Measurements from ENCODE around the gene BICDL1. TPM values are rescaled to one million over a fixed set of nuclear protein-coding genes. Genes with fewer than 3 reads are reported as not detected.
"Not testable (repeated sequence)": the region's sequence is repeated elsewhere in the genome, so short reads cannot be mapped to it uniquely, and the experiment has no call there.

The BICDL1 gene
- total RNA-seq, 4 donors from 2014 or later, result 9.1 to 17.3 (median 12.0) TPM

DNA sequence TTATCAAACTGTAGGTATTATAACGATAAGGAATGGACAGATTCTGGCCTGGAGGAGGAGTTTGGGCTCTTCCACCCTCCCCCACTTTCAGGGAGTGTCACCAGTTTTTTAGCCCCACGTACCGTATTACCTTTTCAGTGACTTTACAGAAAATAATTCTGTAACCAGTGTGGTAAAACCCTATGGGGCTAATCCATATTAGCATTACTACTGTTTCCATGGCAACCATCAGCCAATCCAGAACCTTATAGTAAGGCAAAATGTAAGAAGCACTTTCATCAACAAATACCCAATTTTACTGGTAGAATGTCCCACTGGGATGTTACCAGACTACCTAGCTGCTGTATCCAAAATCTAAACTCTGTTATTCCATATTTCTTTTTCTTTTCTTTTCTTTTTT is 50.7 kb downstream of the BICDL1 start:
- no peak for DNase-seq
- Histone ChIP-seq H3K27ac (no peak overlapping the region), H3K4me1 (no peaks in the 10 kb centered on the region), H3K9me3 (no peaks in the 10 kb centered on the region), H3K36me3 (no peaks in the 10 kb centered on the region), H3K4me3 (no peak overlapping the region), H3K27me3 (no peaks in the 10 kb centered on the region)
- TF ChIP-seq POLR2A (IDR thresholded peaks at IDR 0.05), result no peak
- TF ChIP-seq, protein P1, sequence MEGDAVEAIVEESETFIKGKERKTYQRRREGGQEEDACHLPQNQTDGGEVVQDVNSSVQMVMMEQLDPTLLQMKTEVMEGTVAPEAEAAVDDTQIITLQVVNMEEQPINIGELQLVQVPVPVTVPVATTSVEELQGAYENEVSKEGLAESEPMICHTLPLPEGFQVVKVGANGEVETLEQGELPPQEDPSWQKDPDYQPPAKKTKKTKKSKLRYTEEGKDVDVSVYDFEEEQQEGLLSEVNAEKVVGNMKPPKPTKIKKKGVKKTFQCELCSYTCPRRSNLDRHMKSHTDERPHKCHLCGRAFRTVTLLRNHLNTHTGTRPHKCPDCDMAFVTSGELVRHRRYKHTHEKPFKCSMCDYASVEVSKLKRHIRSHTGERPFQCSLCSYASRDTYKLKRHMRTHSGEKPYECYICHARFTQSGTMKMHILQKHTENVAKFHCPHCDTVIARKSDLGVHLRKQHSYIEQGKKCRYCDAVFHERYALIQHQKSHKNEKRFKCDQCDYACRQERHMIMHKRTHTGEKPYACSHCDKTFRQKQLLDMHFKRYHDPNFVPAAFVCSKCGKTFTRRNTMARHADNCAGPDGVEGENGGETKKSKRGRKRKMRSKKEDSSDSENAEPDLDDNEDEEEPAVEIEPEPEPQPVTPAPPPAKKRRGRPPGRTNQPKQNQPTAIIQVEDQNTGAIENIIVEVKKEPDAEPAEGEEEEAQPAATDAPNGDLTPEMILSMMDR (IDR thresholded peaks at IDR 0.05), result no peak

DNA sequence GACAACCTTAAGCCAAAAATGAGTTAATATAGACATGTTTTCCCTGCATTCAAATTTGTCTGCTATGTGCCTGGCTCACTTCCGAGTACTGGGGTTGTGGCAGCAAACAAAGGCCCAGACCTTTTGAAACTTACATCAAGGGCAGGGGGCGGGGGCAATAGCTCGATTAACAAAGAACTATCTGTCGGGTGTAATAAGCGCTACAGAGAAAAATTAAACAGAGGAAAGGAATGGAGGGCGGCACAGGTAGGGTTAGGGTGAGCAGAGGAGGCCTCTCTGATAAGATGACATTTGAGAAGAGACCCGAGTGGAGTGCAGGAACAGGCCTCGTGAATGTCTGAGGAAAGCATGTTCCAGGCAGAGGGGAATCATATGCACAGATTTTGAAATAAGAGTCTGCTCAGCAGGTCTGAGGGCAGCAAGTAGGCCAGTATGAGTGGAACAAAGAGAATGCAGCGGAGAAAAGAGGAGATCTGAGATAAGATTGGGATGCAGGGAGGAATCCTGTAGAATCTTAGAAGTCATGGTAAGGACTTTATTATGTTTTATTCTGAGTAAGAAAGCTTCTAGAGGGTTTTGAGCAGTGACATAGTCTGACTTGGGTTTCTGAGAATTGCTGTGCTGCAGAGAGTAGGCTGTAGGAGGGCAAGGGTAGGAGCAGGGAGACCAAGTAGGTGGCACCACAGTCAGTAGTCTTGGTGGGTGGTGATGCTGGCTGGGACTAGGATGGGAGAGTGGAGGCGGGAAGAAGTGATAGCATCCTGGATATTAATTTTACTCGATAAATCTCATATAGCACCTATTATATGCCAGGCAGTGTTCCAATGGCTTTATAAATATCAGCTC is 52.6 kb downstream of the BICDL1 start:
- Histone ChIP-seq H3K4me3 (no peak overlapping the region), H3K27me3 (no peaks in the 10 kb centered on the region), H3K36me3 (no peaks in the 10 kb centered on the region), H3K4me1 (no peaks in the 10 kb centered on the region), H3K27ac (no peak overlapping the region), H3K9me3 (no peaks in the 10 kb centered on the region)
- TF ChIP-seq POLR2A (IDR thresholded peaks at IDR 0.05), result no peak
- TF ChIP-seq, protein P1 (IDR thresholded peaks at IDR 0.05), result no peak
- peak in 1 of 3 donors; percentile 37 for DNase-seq

DNA sequence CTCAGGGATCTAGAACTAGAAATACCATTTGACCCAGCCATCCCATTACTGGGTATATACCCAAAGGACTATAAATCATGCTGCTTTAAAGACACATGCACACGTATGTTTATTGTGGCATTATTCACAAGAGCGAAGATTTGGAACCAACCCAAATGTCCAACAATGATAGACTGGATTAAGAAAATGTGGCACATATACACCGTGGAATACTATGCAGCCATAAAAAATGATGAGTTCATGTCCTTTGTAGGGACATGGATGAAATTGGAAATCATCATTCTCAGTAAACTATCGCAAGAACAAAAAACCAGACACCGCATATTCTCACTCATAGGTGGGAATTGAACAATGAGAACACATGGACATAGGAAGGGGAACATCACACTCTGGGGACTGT is 56.3 kb downstream of the BICDL1 start:
- not testable (repeated sequence) for DNase-seq, H3K27ac ChIP-seq

GRCh38 chr12:120047072-120047471 is 58.0 kb downstream of the BICDL1 start:
- Histone ChIP-seq H3K27me3 (no peaks in the 10 kb centered on the region), H3K4me1 (no peaks in the 10 kb centered on the region), H3K36me3 (no peaks in the 10 kb centered on the region), H3K4me3 (no peak overlapping the region), H3K27ac (no peak overlapping the region), H3K9me3 (no peaks in the 10 kb centered on the region)
- TF ChIP-seq, protein P1 (IDR thresholded peaks at IDR 0.05), result no peak
- TF ChIP-seq POLR2A (IDR thresholded peaks at IDR 0.05), result no peak
- no peak for DNase-seq

More for the DNA sequence above, 56.3 kb downstream of the BICDL1 start:
- H3K4me1 ChIP-seq, H3K9me3 ChIP-seq, H3K27me3 ChIP-seq, H3K4me3 ChIP-seq, H3K36me3 ChIP-seq: not testable (repeated sequence)

GRCh38 chr12:120048263-120048662 is 59.2 kb downstream of the BICDL1 start:
- TF ChIP-seq, protein P1 (IDR thresholded peaks at IDR 0.05), result no peak
- TF ChIP-seq POLR2A (IDR thresholded peaks at IDR 0.05), result no peak
- Histone ChIP-seq H3K27me3 (no peaks in the 10 kb centered on the region), H3K27ac (no peak overlapping the region), H3K36me3 (no peaks in the 10 kb centered on the region), H3K9me3 (no peaks in the 10 kb centered on the region), H3K4me1 (no peaks in the 10 kb centered on the region), H3K4me3 (no peak overlapping the region)
- DNase-seq, result no peak

- no peak for DNase-seq
- no peaks in the 10 kb centered on the region for H3K36me3 ChIP-seq
- H3K4me3 ChIP-seq, result no peak overlapping the region
- no peaks in the 10 kb centered on the region for H3K27me3 ChIP-seq
- H3K9me3 ChIP-seq, result no peaks in the 10 kb centered on the region
- H3K27ac ChIP-seq, result no peak overlapping the region
- H3K4me1 ChIP-seq, result no peaks in the 10 kb centered on the region
- TF ChIP-seq POLR2A (IDR thresholded peaks at IDR 0.05), result no peak
- TF ChIP-seq, protein P1 (IDR thresholded peaks at IDR 0.05), result no peak
Measured at GRCh38 chr12:120049426-120049825, 60.4 kb downstream of the BICDL1 start.
